Measurements from ENCODE around the gene CDKL2.
"Not testable (repeated sequence)": the region's sequence is repeated elsewhere in the genome, so short reads cannot be mapped to it uniquely, and the experiment has no call there.

Gene CDKL2

GRCh38 chr4:75630174-75630936 is at the start of gene CDKL2:
TSS of gene CDKL2 (minus strand) at chr4:75630528. CDS start at chr4:75625988, 4,540 bp downstream.
- H3K27me3 ChIP-seq (ENCODE audit: control insufficient read depth in 1 of 2, insufficient read depth in 2 of 2, low read length in 2 of 2), result no peaks in the 10 kb centered on the region
- H3K27ac ChIP-seq (ENCODE audit: low read length), result peak within 1 kb of the TSS; percentile 46
- H3K4me1 ChIP-seq (ENCODE audit: control insufficient read depth, insufficient read depth, low read length), result peaks cover 10% of the 10 kb centered on the region
- no peaks in the 10 kb centered on the region for H3K9me3 ChIP-seq (ENCODE audit: control insufficient read depth in 2 of 2, low read length in 2 of 2)
- peak within 1 kb of the TSS; percentile 79 to 86 for H3K9ac ChIP-seq (ENCODE audit: low read length in 2 of 2)
- H3K36me3 ChIP-seq (ENCODE audit: control insufficient read depth in 2 of 2, insufficient read depth in 2 of 2, low read length in 2 of 2), result no peaks in the 10 kb centered on the region
- peak within 1 kb of the TSS; percentile 96 to 97 for H3K4me3 ChIP-seq (ENCODE audit: low read length in 2 of 2)

DNA sequence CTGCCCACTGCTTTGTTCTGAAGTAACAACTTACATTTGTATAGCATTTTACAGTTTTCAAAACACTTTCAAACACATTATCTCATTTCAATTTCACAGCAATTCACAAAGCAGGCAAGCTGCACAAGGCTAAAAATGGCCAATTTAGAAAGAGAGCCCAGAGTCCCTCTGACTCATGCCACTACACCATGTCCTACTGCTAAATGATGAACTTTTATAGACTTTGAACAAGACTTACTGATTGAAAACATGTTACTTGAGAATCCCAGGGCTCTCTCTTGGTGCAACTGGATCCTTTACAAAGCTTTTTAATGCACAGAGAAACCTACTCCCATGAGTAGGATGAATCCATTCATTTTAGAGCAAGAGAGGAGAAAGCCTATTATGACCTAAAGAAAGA is 48.6 kb upstream of the CDKL2 start:
- no peak overlapping the region for H3K4me3 ChIP-seq (ENCODE audit: low read length in 2 of 2)
- H3K4me1 ChIP-seq (ENCODE audit: control insufficient read depth, insufficient read depth, low read length), result peaks cover 3% of the 10 kb centered on the region
- H3K36me3 ChIP-seq (ENCODE audit: control insufficient read depth in 2 of 2, insufficient read depth in 2 of 2, low read length in 2 of 2), result no peaks in the 10 kb centered on the region
- H3K27ac ChIP-seq (ENCODE audit: low read length), result no peak overlapping the region
- no peaks in the 10 kb centered on the region for H3K9me3 ChIP-seq (ENCODE audit: control insufficient read depth in 2 of 2, low read length in 2 of 2)
- no peaks in the 10 kb centered on the region for H3K27me3 ChIP-seq (ENCODE audit: control insufficient read depth in 1 of 2, insufficient read depth in 2 of 2, low read length in 2 of 2)
- no peak overlapping the region for H3K9ac ChIP-seq (ENCODE audit: low read length in 2 of 2)

GRCh38 chr4:75678473-75678872 is 48.1 kb upstream of the CDKL2 start:
- Histone ChIP-seq H3K9ac (ENCODE audit: low read length in 2 of 2) (no peak overlapping the region), H3K4me1 (ENCODE audit: control insufficient read depth, insufficient read depth, low read length) (peaks cover 8% of the 10 kb centered on the region), H3K4me3 (ENCODE audit: low read length in 2 of 2) (no peak overlapping the region), H3K27me3 (ENCODE audit: control insufficient read depth in 1 of 2, insufficient read depth in 2 of 2, low read length in 2 of 2) (no peaks in the 10 kb centered on the region), H3K9me3 (ENCODE audit: control insufficient read depth in 2 of 2, low read length in 2 of 2) (no peaks in the 10 kb centered on the region), H3K36me3 (ENCODE audit: control insufficient read depth in 2 of 2, insufficient read depth in 2 of 2, low read length in 2 of 2) (no peaks in the 10 kb centered on the region), H3K27ac (ENCODE audit: low read length) (no peak overlapping the region)

GRCh38 chr4:75675004-75675531 is 44.7 kb upstream of the CDKL2 start:
- Histone ChIP-seq H3K9ac (ENCODE audit: low read length in 2 of 2) (no peak overlapping the region), H3K27me3 (ENCODE audit: control insufficient read depth in 1 of 2, insufficient read depth in 2 of 2, low read length in 2 of 2) (no peaks in the 10 kb centered on the region), H3K27ac (ENCODE audit: low read length) (no peak overlapping the region), H3K4me1 (ENCODE audit: control insufficient read depth, insufficient read depth, low read length) (peaks cover 8% of the 10 kb centered on the region), H3K9me3 (ENCODE audit: control insufficient read depth in 2 of 2, low read length in 2 of 2) (no peaks in the 10 kb centered on the region), H3K4me3 (ENCODE audit: low read length in 2 of 2) (no peak overlapping the region), H3K36me3 (ENCODE audit: control insufficient read depth in 2 of 2, insufficient read depth in 2 of 2, low read length in 2 of 2) (no peaks in the 10 kb centered on the region)

GRCh38 chr4:75673959-75674328 is 43.6 kb upstream of the CDKL2 start:
- H3K36me3 ChIP-seq (ENCODE audit: control insufficient read depth in 2 of 2, insufficient read depth in 2 of 2, low read length in 2 of 2), result no peaks in the 10 kb centered on the region
- peak overlapping the region; percentile 97 to 99 for H3K4me3 ChIP-seq (ENCODE audit: low read length in 2 of 2)
- H3K27ac ChIP-seq (ENCODE audit: low read length), result peak overlapping the region; percentile 98
- H3K4me1 ChIP-seq (ENCODE audit: control insufficient read depth, insufficient read depth, low read length), result peaks cover 8% of the 10 kb centered on the region
- H3K27me3 ChIP-seq (ENCODE audit: control insufficient read depth in 1 of 2, insufficient read depth in 2 of 2, low read length in 2 of 2), result no peaks in the 10 kb centered on the region
- peak overlapping the region; percentile 92 to 99 for H3K9ac ChIP-seq (ENCODE audit: low read length in 2 of 2)
- no peaks in the 10 kb centered on the region for H3K9me3 ChIP-seq (ENCODE audit: control insufficient read depth in 2 of 2, low read length in 2 of 2)

GRCh38 chr4:75673027-75673958 is 43.0 kb upstream of the CDKL2 start, which contains the start of gene G3BP2:
TSS of gene G3BP2 (minus strand) at chr4:75673411. CDS start at chr4:75662025, 11,386 bp downstream.
- H3K36me3 ChIP-seq (ENCODE audit: control insufficient read depth in 2 of 2, insufficient read depth in 2 of 2, low read length in 2 of 2), result no peaks in the 10 kb centered on the region

GRCh38 chr4:75672461-75673026 is 42.2 kb upstream of the CDKL2 start:
- H3K27me3 ChIP-seq (ENCODE audit: control insufficient read depth in 1 of 2, insufficient read depth in 2 of 2, low read length in 2 of 2), result no peaks in the 10 kb centered on the region
- H3K4me3 ChIP-seq (ENCODE audit: low read length in 2 of 2), result peak overlapping the region; percentile 97 to 99
- H3K27ac ChIP-seq (ENCODE audit: low read length), result peak overlapping the region; percentile 98
- peaks cover 8% of the 10 kb centered on the region for H3K4me1 ChIP-seq (ENCODE audit: control insufficient read depth, insufficient read depth, low read length)
- peak overlapping the region; percentile 92 to 93 for H3K9ac ChIP-seq (ENCODE audit: low read length in 2 of 2)
- H3K9me3 ChIP-seq (ENCODE audit: control insufficient read depth in 2 of 2, low read length in 2 of 2), result no peaks in the 10 kb centered on the region
- no peaks in the 10 kb centered on the region for H3K36me3 ChIP-seq (ENCODE audit: control insufficient read depth in 2 of 2, insufficient read depth in 2 of 2, low read length in 2 of 2)

More at GRCh38 chr4:75673027-75673958, 43.0 kb upstream of the CDKL2 start, which contains the start of gene G3BP2:
- Histone ChIP-seq H3K4me3 (ENCODE audit: low read length in 2 of 2) (peak within 1 kb of the TSS; percentile 97 to 99), H3K27ac (ENCODE audit: low read length) (peak within 1 kb of the TSS; percentile 98), H3K4me1 (ENCODE audit: control insufficient read depth, insufficient read depth, low read length) (peaks cover 8% of the 10 kb centered on the region), H3K9me3 (ENCODE audit: control insufficient read depth in 2 of 2, low read length in 2 of 2) (no peaks in the 10 kb centered on the region), H3K9ac (ENCODE audit: low read length in 2 of 2) (peak within 1 kb of the TSS; percentile 92 to 99), H3K27me3 (ENCODE audit: control insufficient read depth in 1 of 2, insufficient read depth in 2 of 2, low read length in 2 of 2) (no peaks in the 10 kb centered on the region)

GRCh38 chr4:75671802-75672421 is 41.6 kb upstream of the CDKL2 start:
- Histone ChIP-seq H3K27ac (ENCODE audit: low read length) (peak overlapping the region; percentile 98), H3K4me1 (ENCODE audit: control insufficient read depth, insufficient read depth, low read length) (peaks cover 8% of the 10 kb centered on the region), H3K4me3 (ENCODE audit: low read length in 2 of 2) (peak overlapping the region; percentile 97 to 99), H3K27me3 (ENCODE audit: control insufficient read depth in 1 of 2, insufficient read depth in 2 of 2, low read length in 2 of 2) (no peaks in the 10 kb centered on the region), H3K9ac (ENCODE audit: low read length in 2 of 2) (peak overlapping the region; percentile 92 to 93), H3K36me3 (ENCODE audit: control insufficient read depth in 2 of 2, insufficient read depth in 2 of 2, low read length in 2 of 2) (no peaks in the 10 kb centered on the region), H3K9me3 (ENCODE audit: control insufficient read depth in 2 of 2, low read length in 2 of 2) (no peaks in the 10 kb centered on the region)

DNA sequence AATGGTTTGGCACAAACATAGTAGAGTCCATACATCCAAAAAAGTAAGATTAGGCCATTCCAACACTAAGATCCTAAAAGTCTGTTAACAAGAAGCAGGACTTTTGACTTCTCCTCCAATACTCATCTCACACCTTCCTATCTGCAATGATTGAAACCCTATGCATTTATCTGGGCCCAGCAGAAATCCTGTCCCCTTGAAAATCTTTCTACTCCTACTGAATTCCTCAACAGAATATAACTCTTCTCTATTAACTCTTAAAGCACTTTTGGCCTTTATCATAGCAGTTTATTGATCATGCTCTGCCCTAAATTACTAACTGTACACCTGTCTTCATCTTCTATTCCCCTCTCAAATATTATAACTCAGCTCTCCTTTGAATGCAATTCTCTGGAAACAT is 38.3 kb upstream of the CDKL2 start:
- H3K9ac ChIP-seq (ENCODE audit: low read length in 2 of 2), result no peak overlapping the region
- H3K27ac ChIP-seq (ENCODE audit: low read length), result no peak overlapping the region
- no peaks in the 10 kb centered on the region for H3K36me3 ChIP-seq (ENCODE audit: control insufficient read depth in 2 of 2, insufficient read depth in 2 of 2, low read length in 2 of 2)
- H3K27me3 ChIP-seq (ENCODE audit: control insufficient read depth in 1 of 2, insufficient read depth in 2 of 2, low read length in 2 of 2), result no peaks in the 10 kb centered on the region
- H3K4me3 ChIP-seq (ENCODE audit: low read length in 2 of 2), result no peak overlapping the region
- H3K4me1 ChIP-seq (ENCODE audit: control insufficient read depth, insufficient read depth, low read length), result peaks cover 1% of the 10 kb centered on the region
- no peaks in the 10 kb centered on the region for H3K9me3 ChIP-seq (ENCODE audit: control insufficient read depth in 2 of 2, low read length in 2 of 2)

DNA sequence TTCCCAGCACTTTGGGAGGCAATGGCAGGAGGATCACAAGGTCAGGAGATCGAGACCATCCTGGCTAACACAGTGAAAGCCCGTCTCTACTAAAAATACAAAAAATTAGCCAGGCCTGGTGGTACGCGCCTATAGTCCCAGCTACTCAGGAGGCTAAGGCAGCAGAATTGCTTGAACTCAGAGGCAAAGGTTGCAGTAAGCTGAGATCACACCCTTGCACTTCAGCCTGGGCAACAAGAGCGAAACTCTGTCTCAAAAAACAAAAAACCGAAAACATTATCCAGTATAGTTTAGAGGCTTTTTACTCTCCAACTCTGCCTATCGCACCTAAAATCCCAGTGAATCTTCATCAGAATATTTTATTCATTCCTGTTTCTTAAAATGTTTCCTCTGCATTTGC is 37.3 kb upstream of the CDKL2 start:
- not testable (repeated sequence) for H3K27ac ChIP-seq (ENCODE audit: low read length); H3K9me3 ChIP-seq (ENCODE audit: control insufficient read depth in 2 of 2, low read length in 2 of 2); H3K4me3 ChIP-seq (ENCODE audit: low read length in 2 of 2); H3K9ac ChIP-seq (ENCODE audit: low read length in 2 of 2); H3K36me3 ChIP-seq (ENCODE audit: control insufficient read depth in 2 of 2, insufficient read depth in 2 of 2, low read length in 2 of 2); H3K4me1 ChIP-seq (ENCODE audit: control insufficient read depth, insufficient read depth, low read length); H3K27me3 ChIP-seq (ENCODE audit: control insufficient read depth in 1 of 2, insufficient read depth in 2 of 2, low read length in 2 of 2)

Measured in stomach smooth muscle (tissue), 2 donors.